ENCODE results near the gene TIAM1.

TIAM1 gene

DNA sequence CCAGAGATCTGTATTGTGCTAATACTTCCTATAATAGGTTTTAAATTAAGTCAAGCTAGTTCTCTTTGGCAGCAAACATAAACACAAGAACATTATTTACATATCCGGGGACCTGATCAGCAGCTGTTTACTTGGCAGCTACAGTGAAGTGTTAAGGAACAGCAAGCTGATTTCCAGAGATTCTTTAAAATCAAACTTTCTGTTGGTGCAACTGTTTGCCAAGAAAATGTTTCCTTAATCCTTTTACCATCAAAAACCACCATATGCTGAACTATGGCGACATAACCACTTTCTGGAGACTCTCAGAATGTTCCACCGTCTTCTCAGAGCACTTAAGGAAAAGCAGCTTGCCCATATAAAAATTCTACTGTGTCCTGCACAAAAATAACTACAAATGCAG lies 198.8 kb downstream of the TIAM1 start:
- Histone ChIP-seq H3K9me3 (ENCODE audit: low read length) (no peaks in the 10 kb centered on the region), H3K4me3 (ENCODE audit: low read length) (no peak overlapping the region), H3K27me3 (ENCODE audit: insufficient read depth, low read length) (no peaks in the 10 kb centered on the region), H3K4me1 (ENCODE audit: insufficient read depth, low read length) (no peaks in the 10 kb centered on the region), H3K36me3 (ENCODE audit: insufficient read depth, low read length) (peaks cover 12% of the 10 kb centered on the region), H2AFZ (ENCODE audit: low read depth, low read length) (no peak overlapping the region)

DNA sequence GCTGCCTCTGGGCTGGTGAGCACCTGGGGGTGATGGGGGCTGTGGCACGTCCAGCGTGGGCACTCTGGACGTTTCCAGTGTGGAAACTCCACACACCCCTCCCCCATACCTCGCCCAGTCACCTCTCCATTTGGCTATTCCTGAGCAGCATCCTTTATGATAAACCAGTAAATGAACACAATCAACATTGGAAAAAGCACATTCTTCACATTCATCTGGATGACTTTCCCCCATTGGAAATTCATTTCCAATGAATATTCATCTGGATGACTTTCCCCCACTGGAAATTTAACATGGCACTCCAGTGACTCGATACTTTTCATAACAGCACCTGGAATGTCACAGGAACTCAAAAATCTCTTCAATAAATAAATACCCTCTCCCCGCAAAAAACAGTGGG lies 201.0 kb downstream of the TIAM1 start:
- Histone ChIP-seq H3K9me3 (ENCODE audit: low read length) (no peaks in the 10 kb centered on the region), H3K4me3 (ENCODE audit: low read length) (no peak overlapping the region), H3K36me3 (ENCODE audit: insufficient read depth, low read length) (peaks cover 10% of the 10 kb centered on the region), H3K4me1 (ENCODE audit: insufficient read depth, low read length) (no peaks in the 10 kb centered on the region), H3K27me3 (ENCODE audit: insufficient read depth, low read length) (no peaks in the 10 kb centered on the region), H2AFZ (ENCODE audit: low read depth, low read length) (no peak overlapping the region)

DNA sequence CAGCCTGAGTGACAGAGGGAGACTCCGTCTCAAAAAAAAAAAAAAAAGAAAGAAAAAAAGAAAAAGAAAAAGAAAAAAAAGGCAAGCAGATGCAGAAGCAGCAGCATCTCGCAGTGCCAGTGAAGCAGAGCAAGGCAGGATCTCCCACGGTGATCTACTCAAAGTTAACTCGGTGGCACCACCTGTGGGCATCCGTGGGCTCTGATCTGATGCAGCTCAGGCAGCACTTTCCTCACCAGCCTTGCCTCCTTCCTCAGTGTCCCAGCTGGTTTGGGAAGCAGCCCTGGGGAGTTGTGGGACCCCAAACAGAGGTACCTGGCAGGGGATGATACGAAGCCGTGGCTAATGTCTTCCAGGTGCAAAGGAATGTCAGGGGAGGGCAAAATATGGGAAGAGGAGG lies 201.5 kb downstream of the TIAM1 start:
- H3K4me1 ChIP-seq (ENCODE audit: insufficient read depth, low read length), result no peaks in the 10 kb centered on the region
- no peaks in the 10 kb centered on the region for H3K27me3 ChIP-seq (ENCODE audit: insufficient read depth, low read length)
- H2AFZ ChIP-seq (ENCODE audit: low read depth, low read length), result no peak overlapping the region
- no peak overlapping the region for H3K4me3 ChIP-seq (ENCODE audit: low read length)
- peaks cover 10% of the 10 kb centered on the region for H3K36me3 ChIP-seq (ENCODE audit: insufficient read depth, low read length)
- H3K9me3 ChIP-seq (ENCODE audit: low read length), result no peaks in the 10 kb centered on the region

DNA sequence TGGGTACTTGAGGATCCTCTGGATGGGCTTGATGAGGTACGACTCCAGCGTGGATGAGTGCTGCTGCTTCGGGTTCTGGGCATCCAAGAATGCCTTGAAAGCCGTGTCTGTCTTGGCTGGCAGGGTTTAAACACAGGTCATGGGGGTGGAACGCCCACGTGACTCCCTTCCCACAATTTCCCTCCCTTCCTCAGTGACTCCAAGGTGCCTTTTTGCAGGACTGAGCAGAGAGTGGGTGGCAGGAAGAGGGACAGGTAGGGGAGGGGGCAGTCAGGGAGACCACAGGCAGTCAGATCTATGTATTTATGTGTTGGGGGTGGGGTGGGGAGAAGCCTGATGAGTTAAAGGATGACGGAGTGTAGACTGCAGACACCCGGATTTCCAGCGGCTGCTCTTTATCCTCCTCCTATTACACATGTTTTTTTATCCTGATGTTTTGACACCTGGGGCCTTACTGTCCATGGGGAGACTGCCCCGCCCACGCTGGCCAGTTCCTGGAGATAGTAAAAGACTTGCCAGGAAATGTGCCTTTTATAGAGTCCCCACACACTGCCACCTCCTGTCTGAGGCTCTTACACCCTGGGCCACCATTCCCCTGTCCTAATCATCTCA lies 202.6 kb downstream of the TIAM1 start:
- Histone ChIP-seq H2AFZ (ENCODE audit: low read depth, low read length) (no peak overlapping the region), H3K4me3 (ENCODE audit: low read length) (no peak overlapping the region), H3K9me3 (ENCODE audit: low read length) (no peaks in the 10 kb centered on the region), H3K4me1 (ENCODE audit: insufficient read depth, low read length) (no peaks in the 10 kb centered on the region), H3K36me3 (ENCODE audit: insufficient read depth, low read length) (peaks cover 10% of the 10 kb centered on the region), H3K27me3 (ENCODE audit: insufficient read depth, low read length) (no peaks in the 10 kb centered on the region)

DNA sequence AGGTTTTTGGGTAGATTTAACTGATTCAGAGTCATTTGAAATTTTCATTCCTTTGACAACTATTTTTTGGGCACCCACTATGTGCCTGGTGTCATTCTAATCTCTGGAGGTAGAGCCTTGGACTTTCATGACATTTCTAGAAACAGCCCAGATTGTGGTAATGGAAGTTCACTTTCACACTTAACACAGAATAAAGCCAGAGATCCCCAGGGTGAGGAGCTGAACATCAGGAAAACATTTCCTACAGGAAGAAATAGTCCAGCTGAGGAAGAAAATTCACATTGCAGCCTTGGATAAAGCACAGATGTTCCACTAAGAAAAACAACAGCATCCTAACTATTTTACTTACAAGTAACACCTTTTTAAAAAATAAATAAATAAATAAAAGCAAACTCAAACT lies 203.4 kb downstream of the TIAM1 start:
- Histone ChIP-seq H3K4me3 (ENCODE audit: low read length) (no peak overlapping the region), H3K4me1 (ENCODE audit: insufficient read depth, low read length) (no peaks in the 10 kb centered on the region), H3K36me3 (ENCODE audit: insufficient read depth, low read length) (peaks cover 7% of the 10 kb centered on the region), H2AFZ (ENCODE audit: low read depth, low read length) (no peak overlapping the region), H3K9me3 (ENCODE audit: low read length) (no peaks in the 10 kb centered on the region), H3K27me3 (ENCODE audit: insufficient read depth, low read length) (no peaks in the 10 kb centered on the region)

DNA sequence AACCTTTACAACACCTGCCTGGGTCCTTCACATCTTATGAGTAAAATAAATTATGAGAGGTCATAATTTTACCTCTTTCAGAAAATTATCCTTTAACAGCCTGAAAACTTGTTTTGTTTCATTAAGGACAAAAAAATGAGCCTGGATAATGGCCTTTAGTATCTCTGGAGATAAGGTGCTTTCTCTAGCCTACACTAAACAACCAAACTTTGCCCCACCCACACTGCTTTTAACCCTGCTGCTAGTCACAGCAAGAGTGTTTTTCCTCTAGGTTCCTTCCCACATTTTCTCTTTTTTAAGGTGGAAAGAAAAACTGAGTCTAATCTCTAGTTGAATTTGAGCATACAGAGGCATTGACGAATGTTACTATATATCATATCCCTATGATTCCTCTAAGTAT lies 204.0 kb downstream of the TIAM1 start:
- Histone ChIP-seq H3K27me3 (ENCODE audit: insufficient read depth, low read length) (no peaks in the 10 kb centered on the region), H2AFZ (ENCODE audit: low read depth, low read length) (no peak overlapping the region), H3K36me3 (ENCODE audit: insufficient read depth, low read length) (peaks cover 7% of the 10 kb centered on the region), H3K4me1 (ENCODE audit: insufficient read depth, low read length) (no peaks in the 10 kb centered on the region), H3K4me3 (ENCODE audit: low read length) (no peak overlapping the region), H3K9me3 (ENCODE audit: low read length) (no peaks in the 10 kb centered on the region)

DNA sequence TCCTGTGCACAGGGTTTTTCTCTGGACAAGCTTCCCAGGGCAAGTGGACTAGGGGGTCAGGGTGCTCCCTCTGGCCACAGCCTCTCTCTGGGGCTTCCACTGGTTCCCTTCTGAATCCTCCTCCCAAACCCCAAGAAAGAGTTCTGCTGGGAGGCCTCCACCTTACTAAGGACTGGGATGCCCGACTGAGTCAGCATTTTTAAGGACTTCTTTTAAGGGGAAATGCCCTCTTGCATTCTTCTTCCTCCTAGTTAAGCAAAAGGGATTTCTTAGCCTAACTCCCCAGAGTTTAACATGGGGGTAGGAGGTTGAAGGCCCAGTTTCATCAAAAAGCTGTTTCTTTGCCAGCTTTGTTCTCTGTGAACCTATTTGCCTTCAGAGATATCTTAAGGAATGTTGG lies 206.1 kb downstream of the TIAM1 start:
- Histone ChIP-seq H3K36me3 (ENCODE audit: insufficient read depth, low read length) (peaks cover 7% of the 10 kb centered on the region), H3K9me3 (ENCODE audit: low read length) (no peaks in the 10 kb centered on the region), H3K27me3 (ENCODE audit: insufficient read depth, low read length) (no peaks in the 10 kb centered on the region), H3K4me3 (ENCODE audit: low read length) (no peak overlapping the region), H3K4me1 (ENCODE audit: insufficient read depth, low read length) (no peaks in the 10 kb centered on the region), H2AFZ (ENCODE audit: low read depth, low read length) (no peak overlapping the region)

DNA sequence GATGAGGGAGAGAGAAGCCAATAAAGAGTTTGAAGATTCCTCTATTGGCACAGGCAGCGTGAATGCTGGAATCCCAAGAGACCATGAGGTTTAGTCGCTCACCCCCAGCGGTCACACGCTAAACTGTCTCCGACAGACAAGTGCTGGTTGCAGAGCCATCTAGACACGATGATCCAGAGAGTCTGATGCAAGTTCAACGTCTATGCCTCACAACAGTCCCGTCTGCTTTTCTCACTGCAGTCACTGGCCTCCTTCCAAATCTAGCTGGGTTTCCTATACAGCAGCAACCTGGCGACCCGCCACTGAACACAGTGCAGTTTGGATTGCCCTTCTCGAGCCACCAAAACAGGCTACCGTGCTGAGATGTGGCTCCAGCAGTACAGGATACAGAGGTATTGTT lies 207.2 kb downstream of the TIAM1 start:
- no peak overlapping the region for H2AFZ ChIP-seq (ENCODE audit: low read depth, low read length)
- no peaks in the 10 kb centered on the region for H3K27me3 ChIP-seq (ENCODE audit: insufficient read depth, low read length)
- H3K4me1 ChIP-seq (ENCODE audit: insufficient read depth, low read length), result no peaks in the 10 kb centered on the region
- peaks cover 7% of the 10 kb centered on the region for H3K36me3 ChIP-seq (ENCODE audit: insufficient read depth, low read length)
- no peak overlapping the region for H3K4me3 ChIP-seq (ENCODE audit: low read length)
- no peaks in the 10 kb centered on the region for H3K9me3 ChIP-seq (ENCODE audit: low read length)

DNA sequence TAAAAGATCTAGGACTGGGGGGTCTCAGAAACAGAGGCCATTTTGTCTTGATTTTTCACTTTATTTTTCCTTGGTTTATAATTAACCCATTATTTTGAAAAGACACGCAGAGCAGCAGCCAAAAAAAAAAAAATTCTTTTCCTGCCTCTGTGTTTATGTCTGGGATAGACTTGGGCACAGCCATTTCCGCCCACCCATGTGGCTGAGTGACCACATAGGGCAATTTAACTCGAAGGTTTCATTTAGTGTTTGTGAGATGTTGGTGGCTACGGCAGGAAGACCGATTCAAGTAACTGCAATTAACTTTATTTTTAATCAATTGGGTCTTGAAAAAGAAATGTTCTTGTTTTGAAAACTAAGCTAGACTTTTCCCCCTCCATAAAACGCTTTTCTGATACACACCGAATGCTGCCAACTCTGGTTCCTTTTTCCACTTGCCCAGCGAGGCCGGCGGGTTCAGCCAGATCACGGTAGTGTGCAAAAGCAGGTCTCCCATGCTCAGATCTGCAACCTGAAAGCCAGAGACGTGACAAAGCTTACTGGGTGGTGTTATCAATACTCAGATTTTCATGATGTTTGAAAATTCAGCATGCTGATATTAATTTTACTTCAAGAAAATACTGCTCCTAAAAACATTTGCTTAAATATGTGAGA lies 208.4 kb downstream of the TIAM1 start:
- Histone ChIP-seq H3K27me3 (ENCODE audit: insufficient read depth, low read length) (no peaks in the 10 kb centered on the region), H3K36me3 (ENCODE audit: insufficient read depth, low read length) (peaks cover 6% of the 10 kb centered on the region), H3K4me3 (ENCODE audit: low read length) (no peak overlapping the region), H3K4me1 (ENCODE audit: insufficient read depth, low read length) (no peaks in the 10 kb centered on the region), H3K9me3 (ENCODE audit: low read length) (no peaks in the 10 kb centered on the region), H2AFZ (ENCODE audit: low read depth, low read length) (no peak overlapping the region)

DNA sequence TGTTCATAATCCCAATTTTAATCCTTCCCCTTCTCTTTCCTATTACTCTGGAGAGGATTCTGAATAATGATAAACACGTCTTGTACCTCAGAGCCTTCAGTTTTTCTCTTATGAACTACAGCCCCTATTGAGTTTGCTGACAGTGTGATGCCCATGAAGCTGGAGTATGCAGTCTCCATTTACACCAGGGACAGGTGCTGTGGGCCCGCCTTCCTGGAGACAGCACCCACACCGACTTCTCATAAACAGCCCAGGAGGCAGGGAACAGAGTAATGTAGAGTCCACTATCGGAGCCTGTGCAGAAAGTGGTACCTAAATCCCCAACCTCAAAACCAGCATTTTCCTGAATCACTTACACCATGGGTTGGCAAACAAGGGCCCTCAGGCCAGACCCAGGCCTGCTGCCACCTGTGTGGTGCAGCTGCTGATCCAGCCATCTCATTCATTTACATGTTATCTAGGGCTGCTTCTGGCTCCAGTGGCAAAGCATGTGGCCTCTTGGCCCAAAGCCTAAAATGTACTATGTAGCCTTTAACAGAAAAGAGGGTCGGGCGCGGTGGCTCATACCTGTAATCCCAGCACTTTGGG lies 210.7 kb downstream of the TIAM1 start:
- Histone ChIP-seq H2AFZ (ENCODE audit: low read depth, low read length) (no peak overlapping the region), H3K27me3 (ENCODE audit: insufficient read depth, low read length) (no peaks in the 10 kb centered on the region), H3K36me3 (ENCODE audit: insufficient read depth, low read length) (peaks cover 13% of the 10 kb centered on the region), H3K4me3 (ENCODE audit: low read length) (no peak overlapping the region), H3K9me3 (ENCODE audit: low read length) (no peaks in the 10 kb centered on the region), H3K4me1 (ENCODE audit: insufficient read depth, low read length) (peaks cover 2% of the 10 kb centered on the region)

DNA sequence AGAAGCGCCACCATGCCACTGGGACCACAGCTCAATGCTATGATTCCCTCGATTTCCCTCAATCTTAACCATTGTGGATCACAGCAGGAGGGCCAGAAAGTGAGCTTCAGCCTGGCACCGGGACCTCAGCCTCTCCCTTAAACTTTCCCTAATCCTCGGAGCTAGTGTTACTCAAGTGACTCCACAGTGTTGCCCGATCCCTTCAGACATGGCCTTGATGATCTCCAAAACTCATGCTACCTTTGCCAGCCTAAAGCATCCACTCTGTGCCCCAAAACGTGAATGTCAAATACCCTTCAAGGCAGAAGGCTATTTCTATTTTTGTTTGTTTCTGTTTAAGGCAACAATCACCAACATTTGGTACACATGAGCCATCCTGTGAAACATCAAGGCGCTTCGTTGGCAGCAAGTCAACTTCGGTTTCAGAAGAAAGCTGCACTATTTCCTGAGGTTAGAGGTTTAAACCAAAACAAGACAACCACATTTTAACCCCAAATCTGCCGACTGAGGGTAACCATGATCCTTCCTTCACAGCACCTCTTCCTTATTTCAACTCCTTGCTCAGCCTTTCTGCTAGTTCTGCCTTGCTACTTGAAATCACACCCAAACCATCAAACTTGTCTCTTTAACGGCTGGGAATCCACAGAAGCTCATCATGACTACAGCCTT lies 211.4 kb downstream of the TIAM1 start:
- Histone ChIP-seq H2AFZ (ENCODE audit: low read depth, low read length) (no peak overlapping the region), H3K4me1 (ENCODE audit: insufficient read depth, low read length) (peaks cover 4% of the 10 kb centered on the region), H3K9me3 (ENCODE audit: low read length) (no peaks in the 10 kb centered on the region), H3K36me3 (ENCODE audit: insufficient read depth, low read length) (peaks cover 13% of the 10 kb centered on the region), H3K4me3 (ENCODE audit: low read length) (no peak overlapping the region), H3K27me3 (ENCODE audit: insufficient read depth, low read length) (no peaks in the 10 kb centered on the region)

DNA sequence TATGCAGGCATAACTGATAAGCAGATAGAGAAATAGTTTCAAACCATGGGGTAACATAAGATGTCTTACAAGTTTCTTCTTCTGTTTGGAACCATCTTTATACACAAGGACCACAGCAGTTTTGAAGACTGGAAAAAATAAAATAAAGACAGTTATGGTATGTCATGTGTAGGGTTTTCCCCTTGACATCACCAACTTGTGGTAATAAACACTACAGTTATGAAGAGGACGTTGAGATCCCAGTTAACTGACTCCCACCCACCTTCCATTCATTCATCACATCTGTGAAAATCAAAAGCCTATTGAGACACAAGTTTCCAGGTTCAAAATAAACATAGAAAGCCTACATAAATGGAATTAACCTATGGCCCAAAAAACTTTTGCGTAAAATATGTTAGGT lies 213.2 kb downstream of the TIAM1 start:
- Histone ChIP-seq H2AFZ (ENCODE audit: low read depth, low read length) (no peak overlapping the region), H3K4me3 (ENCODE audit: low read length) (no peak overlapping the region), H3K36me3 (ENCODE audit: insufficient read depth, low read length) (peaks cover 17% of the 10 kb centered on the region), H3K4me1 (ENCODE audit: insufficient read depth, low read length) (peaks cover 4% of the 10 kb centered on the region), H3K27me3 (ENCODE audit: insufficient read depth, low read length) (no peaks in the 10 kb centered on the region), H3K9me3 (ENCODE audit: low read length) (peaks cover 3% of the 10 kb centered on the region)

DNA sequence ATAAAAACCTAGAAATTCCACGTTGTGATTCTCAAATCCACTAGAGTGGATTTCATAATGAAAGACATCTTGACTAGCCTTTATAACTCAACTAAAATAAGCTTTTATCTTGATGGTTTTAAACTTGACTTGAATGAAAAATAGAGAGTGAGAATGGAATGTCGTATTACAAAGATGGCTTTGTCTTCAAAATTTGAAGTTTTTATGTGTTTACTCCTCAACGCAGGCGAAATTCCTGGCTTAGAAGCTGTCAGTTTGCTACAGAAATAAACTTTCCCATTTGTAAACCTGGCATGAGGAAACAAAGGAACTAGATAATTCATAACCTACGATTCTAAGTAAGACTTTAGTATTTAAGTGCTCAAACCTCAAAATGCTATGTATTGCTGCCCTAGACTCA lies 215.8 kb downstream of the TIAM1 start:
- peaks cover 20% of the 10 kb centered on the region for H3K36me3 ChIP-seq (ENCODE audit: insufficient read depth, low read length)
- H3K9me3 ChIP-seq (ENCODE audit: low read length), result peaks cover 3% of the 10 kb centered on the region
- no peaks in the 10 kb centered on the region for H3K27me3 ChIP-seq (ENCODE audit: insufficient read depth, low read length)
- no peak overlapping the region for H2AFZ ChIP-seq (ENCODE audit: low read depth, low read length)
- H3K4me1 ChIP-seq (ENCODE audit: insufficient read depth, low read length), result peaks cover 17% of the 10 kb centered on the region
- H3K4me3 ChIP-seq (ENCODE audit: low read length), result no peak overlapping the region

All from neuron (in vitro differentiated cells).